MCF 10A (cell line): ENCODE data around the gene IFNE. TPM values are rescaled to one million over a fixed set of nuclear protein-coding genes. Genes with fewer than 3 reads are reported as not detected.

Experiments
- BruUV-seq: library from RNA; stranded (reverse); fragments of 400-500 nt; replicated peaks from 2 replicates; lab custom pipeline; 2021; lab: Mats Ljungman, UMichigan
- CTCF ChIA-PET: fragments of 300-600 bp; sonication (Branson Sonifier 250); formaldehyde crosslinking; extraction: SDS; loops from one replicate; lab custom pipeline; 2021; ENCODE audit warnings: antibody characterized with exemption, inconsistent platforms; lab: Yijun Ruan, JAX
- POLR2A ChIA-PET: fragments of 300-600, 350-650 bp; sonication (Branson Sonifier 250); formaldehyde crosslinking; extraction: SDS; loops from one replicate; lab custom pipeline; 2020; ENCODE audit warnings: antibody characterized with exemption, inconsistent platforms; lab: Yijun Ruan, JAX
- DNase-seq: peaks from one replicate; pipeline ENCODE4 v3.0.0-alpha.2; 2018; ENCODE audit not compliant: unreplicated experiment
- H3K27ac Mint-ChIP-seq: one replicate; pipeline ENCODE4 v1.8.0; 2022; ENCODE audit warnings: mild to moderate bottlenecking, low read depth, mixed read lengths; ENCODE audit not compliant: unreplicated experiment
- H3K27me3 Mint-ChIP-seq: one replicate; pipeline ENCODE4 v1.8.0; 2022; ENCODE audit warnings: mixed read lengths; ENCODE audit not compliant: insufficient read depth, unreplicated experiment
- H3K36me3 Mint-ChIP-seq: one replicate; pipeline ENCODE4 v1.8.0; 2022; ENCODE audit warnings: mild to moderate bottlenecking, moderate library complexity, mixed read lengths; ENCODE audit not compliant: insufficient read depth, unreplicated experiment
- H3K4me1 Mint-ChIP-seq: one replicate; pipeline ENCODE4 v1.8.0; 2022; ENCODE audit warnings: mixed read lengths; ENCODE audit not compliant: insufficient read depth, unreplicated experiment
- H3K4me3 Mint-ChIP-seq: one replicate; pipeline ENCODE4 v1.8.0; 2022; ENCODE audit warnings: mild to moderate bottlenecking, moderate library complexity, mixed read lengths; ENCODE audit not compliant: unreplicated experiment
- H3K9me3 Mint-ChIP-seq: one replicate; pipeline ENCODE4 v1.8.0; 2022; ENCODE audit warnings: mixed read lengths; ENCODE audit not compliant: unreplicated experiment
- CTCF ChIP-seq: fragments of 200-600 bp; IDR thresholded peaks from one replicate; pipeline ENCODE4 v1.8.0; 2022; ENCODE audit warnings: antibody characterized with exemption, mild to moderate bottlenecking; ENCODE audit not compliant: unreplicated experiment
- intact Hi-C: fragments of 100-400 bp; cut with micrococcal nuclease; formaldehyde crosslinking; loops from 2 replicates; pipeline ENCODE4 v1.14.1; 2022
- total RNA-seq: library from RNA; stranded (reverse); gene quantifications from 2 replicates; pipeline ENCODE4 v1.2.3, GENCODE V29; 2022

IFNE gene
- total RNA-seq, 1 experiment from 2014 or later, result 2.4 TPM

- H3K4me1 Mint-ChIP-seq, result no peaks in the 10 kb centered on the region
- H3K36me3 Mint-ChIP-seq, result no peaks in the 10 kb centered on the region
- ChIA-PET POLR2A (no interaction called here), CTCF (interaction anchor here (1.0 kb wide), 1 partner anchor 307 kb away, joined by 3 read pairs; no protein-coding TSS in a partner anchor)
- no peak overlapping the region for H3K4me3 Mint-ChIP-seq
- intact Hi-C loops, result loop anchor here (10.0 kb wide), 1 partner anchor 783 kb away; no protein-coding TSS in a partner anchor
- no peak for TF ChIP-seq CTCF
- no peaks in the 10 kb centered on the region for H3K27me3 Mint-ChIP-seq
- H3K9me3 Mint-ChIP-seq, result no peaks in the 10 kb centered on the region
- no TSS peak for BruUV-seq
- H3K27ac Mint-ChIP-seq, result no peak overlapping the region
- no peak for DNase-seq
These were observed 20.7 kb downstream of the IFNE start for GRCh38 chr9:21461377-21461776.

GRCh38 chr9:21455320-21455719, 26.8 kb downstream of the IFNE start:
- BruUV-seq, result no TSS peak
- peaks cover 6% of the 10 kb centered on the region for H3K36me3 Mint-ChIP-seq
- no peak overlapping the region for H3K4me3 Mint-ChIP-seq
- no peaks in the 10 kb centered on the region for H3K4me1 Mint-ChIP-seq
- TF ChIP-seq CTCF, result peak; percentile 33
- H3K9me3 Mint-ChIP-seq, result no peaks in the 10 kb centered on the region
- peak; percentile 28 for DNase-seq
- POLR2A ChIA-PET, result no interaction called here
- no peak overlapping the region for H3K27ac Mint-ChIP-seq
- H3K27me3 Mint-ChIP-seq, result no peaks in the 10 kb centered on the region
- intact Hi-C loops, result loop anchor here (10.0 kb wide), 2 partner anchors 131 to 201 kb away; no protein-coding TSS in a partner anchor
- CTCF ChIA-PET, result interaction anchor here (0.5 to 1.7 kb wide), 10 partner anchors 10 to 1225 kb away, joined by 3 to 11 read pairs (median 4); no protein-coding TSS in a partner anchor

GRCh38 chr9:21454149-21454548, 28.0 kb downstream of the IFNE start:
- Mint-ChIP-seq H3K36me3 (peaks cover 6% of the 10 kb centered on the region), H3K4me3 (no peak overlapping the region), H3K27me3 (no peaks in the 10 kb centered on the region), H3K9me3 (no peaks in the 10 kb centered on the region), H3K4me1 (no peaks in the 10 kb centered on the region), H3K27ac (no peak overlapping the region)
- POLR2A ChIA-PET, result interaction anchor here (0.7 to 0.9 kb wide), 2 partner anchors 47 to 201 kb away, joined by 3 read pairs; no protein-coding TSS in a partner anchor
- intact Hi-C loops, result loop anchor here (10.0 kb wide), 2 partner anchors 129 to 199 kb away; no protein-coding TSS in a partner anchor
- DNase-seq, result peak; percentile 8
- no peak for TF ChIP-seq CTCF
- CTCF ChIA-PET, result interaction anchor here (0.7 to 1.6 kb wide), 5 partner anchors 20 to 201 kb away, joined by 3 to 5 read pairs (median 4); no protein-coding TSS in a partner anchor
- BruUV-seq, result no TSS peak

GRCh38 chr9:21452681-21453080, 29.4 kb downstream of the IFNE start:
- TF ChIP-seq CTCF, result no peak
- no TSS peak for BruUV-seq
- ChIA-PET CTCF (interaction anchor here (1.6 kb wide), 1 partner anchor 18 kb away, joined by 4 read pairs; no protein-coding TSS in a partner anchor), POLR2A (no interaction called here)
- DNase-seq, result no peak
- Mint-ChIP-seq H3K36me3 (peaks cover 6% of the 10 kb centered on the region), H3K4me1 (no peaks in the 10 kb centered on the region), H3K9me3 (no peaks in the 10 kb centered on the region), H3K4me3 (no peak overlapping the region), H3K27ac (no peak overlapping the region), H3K27me3 (no peaks in the 10 kb centered on the region)
- intact Hi-C loops, result loop anchor here (10.0 kb wide), 2 partner anchors 128 to 198 kb away; no protein-coding TSS in a partner anchor
